ENCODE measurements around the gene DCLRE1C. TPM values are rescaled to one million over a fixed set of nuclear protein-coding genes. Genes with fewer than 3 reads are reported as not detected.
"Not testable (repeated sequence)": the region's sequence is repeated elsewhere in the genome, so short reads cannot be mapped to it uniquely, and the experiment has no call there.

Gene DCLRE1C
- polyA plus RNA-seq, 2 of the 4 experiments (the other 2 are of a cell fraction): 4.6 to 8.3 TPM

- ChIA-PET CTCF (no interaction called here), POLR2A (no interaction called here)
- TF ChIP-seq CBX8 (IDR thresholded peaks at IDR 0.05): no peak
- TF ChIP-seq, protein P1, sequence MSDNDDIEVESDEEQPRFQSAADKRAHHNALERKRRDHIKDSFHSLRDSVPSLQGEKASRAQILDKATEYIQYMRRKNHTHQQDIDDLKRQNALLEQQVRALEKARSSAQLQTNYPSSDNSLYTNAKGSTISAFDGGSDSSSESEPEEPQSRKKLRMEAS (IDR thresholded peaks at IDR 0.05): no peak
- TF ChIP-seq BCL3 (IDR thresholded peaks at IDR 0.05): no peak
- TF ChIP-seq, protein P2, sequence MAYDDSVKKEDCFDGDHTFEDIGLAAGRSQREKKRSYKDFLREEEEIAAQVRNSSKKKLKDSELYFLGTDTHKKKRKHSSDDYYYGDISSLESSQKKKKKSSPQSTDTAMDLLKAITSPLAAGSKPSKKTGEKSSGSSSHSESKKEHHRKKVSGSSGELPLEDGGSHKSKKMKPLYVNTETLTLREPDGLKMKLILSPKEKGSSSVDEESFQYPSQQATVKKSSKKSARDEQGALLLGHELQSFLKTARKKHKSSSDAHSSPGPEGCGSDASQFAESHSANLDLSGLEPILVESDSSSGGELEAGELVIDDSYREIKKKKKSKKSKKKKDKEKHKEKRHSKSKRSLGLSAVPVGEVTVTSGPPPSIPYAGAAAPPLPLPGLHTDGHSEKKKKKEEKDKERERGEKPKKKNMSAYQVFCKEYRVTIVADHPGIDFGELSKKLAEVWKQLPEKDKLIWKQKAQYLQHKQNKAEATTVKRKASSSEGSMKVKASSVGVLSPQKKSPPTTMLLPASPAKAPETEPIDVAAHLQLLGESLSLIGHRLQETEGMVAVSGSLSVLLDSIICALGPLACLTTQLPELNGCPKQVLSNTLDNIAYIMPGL (CRISPR knock-in tag; IDR thresholded peaks at IDR 0.05; ENCODE audit: borderline replicate concordance): no peak
- no peak for TF ChIP-seq POLR2AphosphoS2 (conservative IDR thresholded peaks at IDR 0.05; ENCODE audit: low read length)
- TF ChIP-seq PHF8 (IDR thresholded peaks at IDR 0.05; ENCODE audit: borderline replicate concordance, low read depth): no peak
- TF ChIP-seq E2F6 (IDR thresholded peaks at IDR 0.05; ENCODE audit: borderline replicate concordance, low read depth): no peak
- no peak for TF ChIP-seq HOXB13 (CRISPR knock-in tag; IDR thresholded peaks at IDR 0.05; ENCODE audit: low read depth)
- no peak for TF ChIP-seq FOXS1 (CRISPR knock-in tag; IDR thresholded peaks at IDR 0.05)
- no peak for TF ChIP-seq RARB (CRISPR knock-in tag; IDR thresholded peaks at IDR 0.05)
- Histone ChIP-seq H3K27ac (no peak overlapping the region), H3K4me1 (no peaks in the 10 kb centered on the region), H3K4me2 (no peak overlapping the region), H3K9me3 (no peaks in the 10 kb centered on the region), H3K4me3 (no peak overlapping the region)
- FAIRE-seq: no peak
- WGBS (ENCODE audit: missing lambda C conversion rate): 72% methylated on average over 49 of the region's 50 CpGs
- no peak for ATAC-seq
- DNase-seq (ENCODE audit: low read depth in 1 of 2, low spot score in 1 of 2): no peak
Measured at GRCh38 chr10:14995964-14996565, 42.2 kb upstream of the DCLRE1C start.

DNA sequence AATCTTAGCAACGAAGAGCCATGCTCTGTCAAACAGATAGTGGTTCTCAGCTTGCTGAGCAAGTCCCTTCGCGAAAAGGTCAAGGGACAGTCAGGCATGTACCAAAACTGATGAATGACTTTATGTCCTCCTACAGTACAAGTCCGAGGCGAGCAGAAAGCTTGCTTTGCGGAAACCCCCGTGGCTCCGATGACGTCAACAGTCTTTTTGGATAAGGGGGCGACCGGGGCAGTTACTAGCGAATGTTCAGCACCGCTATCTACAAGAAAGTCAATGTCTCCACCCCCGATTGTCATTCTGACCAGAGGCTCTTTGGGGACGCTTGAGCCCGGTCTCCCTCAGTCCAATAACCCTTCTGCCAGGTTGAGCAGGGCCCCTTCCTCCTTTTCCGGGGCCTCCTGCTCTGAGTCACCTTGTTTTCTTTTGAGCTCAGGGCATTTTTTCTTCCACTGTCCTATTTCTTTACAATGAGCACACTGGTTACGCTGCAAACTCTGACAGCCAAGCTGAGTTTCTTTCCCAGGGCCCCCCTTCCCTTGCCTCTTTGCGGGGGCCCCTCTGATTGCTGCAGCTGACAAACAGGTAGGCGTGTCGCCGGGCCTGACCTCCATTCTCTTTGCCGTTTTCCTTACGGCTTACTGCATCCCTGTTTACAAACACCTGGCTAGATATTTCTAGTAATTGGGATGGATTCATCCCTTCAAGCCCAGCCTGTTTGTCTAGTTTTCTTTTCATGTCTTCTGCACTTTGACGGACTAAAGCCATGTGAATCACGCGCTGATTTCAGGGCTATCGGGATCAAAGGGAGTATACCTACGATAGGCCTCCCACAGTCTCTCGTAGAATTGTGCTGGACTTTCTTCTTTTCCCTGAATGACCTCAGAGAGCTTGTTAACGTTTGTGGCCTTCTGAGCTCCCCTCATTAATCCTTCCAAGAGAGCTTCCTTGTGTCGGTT lies 39.9 kb upstream of the DCLRE1C start:
- H3K27ac ChIP-seq; FAIRE-seq; H3K9me3 ChIP-seq; H3K4me1 ChIP-seq; H3K4me3 ChIP-seq; POLR2A ChIA-PET; CTCF ChIA-PET; H3K4me2 ChIP-seq; ATAC-seq; DNase-seq (ENCODE audit: low read depth in 1 of 2, low spot score in 1 of 2): not testable (repeated sequence)
- 77% methylated on average over 32 of the region's 32 CpGs for WGBS (ENCODE audit: missing lambda C conversion rate)

GRCh38 chr10:14992336-14992735 lies 38.4 kb upstream of the DCLRE1C start:
- DNase-seq (ENCODE audit: low read depth in 1 of 2, low spot score in 1 of 2); H3K4me1 ChIP-seq; FAIRE-seq; H3K9me3 ChIP-seq; H3K27ac ChIP-seq; POLR2A ChIA-PET; H3K4me3 ChIP-seq; H3K4me2 ChIP-seq; ATAC-seq: not testable (repeated sequence)
- CTCF ChIA-PET: interaction anchor here (1.4 kb wide), 1 partner anchor 113 kb away, joined by 3 read pairs; no protein-coding TSS in a partner anchor
- 90% methylated on average over 9 of the region's 9 CpGs for WGBS (ENCODE audit: missing lambda C conversion rate)

GRCh38 chr10:14991035-14991749 lies 37.3 kb upstream of the DCLRE1C start:
- peak; percentile 29 to 40; a peak in 2 of 5 replicates for TF ChIP-seq RAD21 (conservative IDR thresholded peaks at IDR 0.05 in 1 of 2, IDR thresholded peaks at IDR 0.05 in 1 of 2)
- TF ChIP-seq, protein P3, sequence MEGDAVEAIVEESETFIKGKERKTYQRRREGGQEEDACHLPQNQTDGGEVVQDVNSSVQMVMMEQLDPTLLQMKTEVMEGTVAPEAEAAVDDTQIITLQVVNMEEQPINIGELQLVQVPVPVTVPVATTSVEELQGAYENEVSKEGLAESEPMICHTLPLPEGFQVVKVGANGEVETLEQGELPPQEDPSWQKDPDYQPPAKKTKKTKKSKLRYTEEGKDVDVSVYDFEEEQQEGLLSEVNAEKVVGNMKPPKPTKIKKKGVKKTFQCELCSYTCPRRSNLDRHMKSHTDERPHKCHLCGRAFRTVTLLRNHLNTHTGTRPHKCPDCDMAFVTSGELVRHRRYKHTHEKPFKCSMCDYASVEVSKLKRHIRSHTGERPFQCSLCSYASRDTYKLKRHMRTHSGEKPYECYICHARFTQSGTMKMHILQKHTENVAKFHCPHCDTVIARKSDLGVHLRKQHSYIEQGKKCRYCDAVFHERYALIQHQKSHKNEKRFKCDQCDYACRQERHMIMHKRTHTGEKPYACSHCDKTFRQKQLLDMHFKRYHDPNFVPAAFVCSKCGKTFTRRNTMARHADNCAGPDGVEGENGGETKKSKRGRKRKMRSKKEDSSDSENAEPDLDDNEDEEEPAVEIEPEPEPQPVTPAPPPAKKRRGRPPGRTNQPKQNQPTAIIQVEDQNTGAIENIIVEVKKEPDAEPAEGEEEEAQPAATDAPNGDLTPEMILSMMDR (IDR thresholded peaks at IDR 0.05): 0 out of 3 replicates have a peak, but pooled peaks have one; percentile 15
- H3K9me3 ChIP-seq, POLR2A ChIA-PET, FAIRE-seq, H3K27ac ChIP-seq, H3K4me3 ChIP-seq, ATAC-seq, H3K4me2 ChIP-seq, H3K4me1 ChIP-seq: not testable (repeated sequence)
- CTCF ChIA-PET: interaction anchor here (1.4 kb wide), 2 partner anchors 9 to 114 kb away, joined by 3 read pairs; no protein-coding TSS in a partner anchor
- DNase-seq (ENCODE audit: low read depth in 1 of 2, low spot score in 1 of 2): peak in 1 of 2 experiments; percentile 49
- 68% methylated on average over 19 of the region's 19 CpGs for WGBS (ENCODE audit: missing lambda C conversion rate)

- POLR2A ChIA-PET: not testable (repeated sequence)
Measured at GRCh38 chr10:14989552-14989951, 35.7 kb upstream of the DCLRE1C start.

More at GRCh38 chr10:14989552-14989951, 35.7 kb upstream of the DCLRE1C start:
- H3K4me3 ChIP-seq; H3K9me3 ChIP-seq; H3K27ac ChIP-seq; FAIRE-seq; H3K4me2 ChIP-seq; ATAC-seq; H3K4me1 ChIP-seq; DNase-seq (ENCODE audit: low read depth in 1 of 2, low spot score in 1 of 2); CTCF ChIA-PET: not testable (repeated sequence)
- WGBS (ENCODE audit: missing lambda C conversion rate): 64% methylated on average over 6 of the region's 6 CpGs

All from A549 (cell line).